ENCODE results near the gene SPRR5. TPM values are rescaled to one million over a fixed set of nuclear protein-coding genes. Genes with fewer than 3 reads are reported as not detected.

Gene SPRR5, protein sequence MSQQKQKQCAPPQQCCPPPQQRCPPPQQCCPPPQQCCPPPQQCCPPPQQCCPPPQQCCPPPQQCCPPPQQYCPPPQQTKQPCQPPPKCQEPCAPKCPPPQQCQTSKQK
- not detected in 2 replicates for polyA plus RNA-seq (2011; rRNA removed)
- not detected in 2 replicates for polyA minus RNA-seq (2011; rRNA and poly(A)+ RNA removed)

DNA sequence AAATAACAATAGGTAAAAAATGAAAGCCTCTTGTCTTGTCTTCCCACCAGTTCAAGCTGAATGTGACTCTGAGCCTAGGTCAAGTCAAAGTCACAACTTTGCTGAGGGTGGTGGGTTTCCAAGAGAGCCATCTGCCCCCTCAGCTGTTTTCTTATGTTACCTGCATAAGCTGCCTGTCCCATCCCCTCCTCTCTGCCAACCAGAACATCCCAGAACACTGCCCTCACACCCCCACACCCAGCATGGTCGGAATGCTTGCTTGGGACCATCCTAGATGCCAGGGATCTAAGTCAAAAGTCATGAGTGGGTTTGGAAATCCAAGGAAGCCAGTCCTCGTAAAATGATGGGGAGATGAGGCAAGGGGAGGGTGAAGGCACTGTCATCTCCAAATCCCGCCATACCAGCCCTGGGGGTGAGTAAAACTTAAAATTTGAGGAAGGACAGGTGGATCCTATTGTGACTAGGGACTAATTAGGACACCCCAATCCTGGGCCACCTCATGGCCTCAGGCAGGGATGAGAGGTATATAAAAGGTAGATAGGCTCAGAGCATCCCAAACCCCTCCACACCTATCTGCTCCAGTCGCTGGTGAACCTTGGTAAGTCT is at the start of gene SPRR5:
Gene SPRR5 (plus strand): TSS at position 556 of the 606 bp plus-strand sequence. CDS start 1,349 bp downstream, outside the sequence.
- H3K27ac ChIP-seq (ENCODE audit: low read depth, low read length): no peak within 1 kb of the TSS
- H3K4me3 ChIP-seq (ENCODE audit: low read depth, low read length): no peak within 1 kb of the TSS
- H3K9me3 ChIP-seq (ENCODE audit: control insufficient read depth, insufficient read depth, low read length): peaks cover 3% of the 10 kb centered on the region; the same call in 1 of the 2 replicates
- CTCF ChIA-PET: no interaction called here
- TF ChIP-seq, protein P1, sequence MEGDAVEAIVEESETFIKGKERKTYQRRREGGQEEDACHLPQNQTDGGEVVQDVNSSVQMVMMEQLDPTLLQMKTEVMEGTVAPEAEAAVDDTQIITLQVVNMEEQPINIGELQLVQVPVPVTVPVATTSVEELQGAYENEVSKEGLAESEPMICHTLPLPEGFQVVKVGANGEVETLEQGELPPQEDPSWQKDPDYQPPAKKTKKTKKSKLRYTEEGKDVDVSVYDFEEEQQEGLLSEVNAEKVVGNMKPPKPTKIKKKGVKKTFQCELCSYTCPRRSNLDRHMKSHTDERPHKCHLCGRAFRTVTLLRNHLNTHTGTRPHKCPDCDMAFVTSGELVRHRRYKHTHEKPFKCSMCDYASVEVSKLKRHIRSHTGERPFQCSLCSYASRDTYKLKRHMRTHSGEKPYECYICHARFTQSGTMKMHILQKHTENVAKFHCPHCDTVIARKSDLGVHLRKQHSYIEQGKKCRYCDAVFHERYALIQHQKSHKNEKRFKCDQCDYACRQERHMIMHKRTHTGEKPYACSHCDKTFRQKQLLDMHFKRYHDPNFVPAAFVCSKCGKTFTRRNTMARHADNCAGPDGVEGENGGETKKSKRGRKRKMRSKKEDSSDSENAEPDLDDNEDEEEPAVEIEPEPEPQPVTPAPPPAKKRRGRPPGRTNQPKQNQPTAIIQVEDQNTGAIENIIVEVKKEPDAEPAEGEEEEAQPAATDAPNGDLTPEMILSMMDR (IDR thresholded peaks at IDR 0.05; ENCODE audit: low read depth, low read length): no peak
- H3K27me3 ChIP-seq (ENCODE audit: control insufficient read depth, insufficient read depth, low read length): no peaks in the 10 kb centered on the region
- POLR2A ChIA-PET: no interaction called here
- no peak for DNase-seq (ENCODE audit: low read depth, low spot score)

DNA sequence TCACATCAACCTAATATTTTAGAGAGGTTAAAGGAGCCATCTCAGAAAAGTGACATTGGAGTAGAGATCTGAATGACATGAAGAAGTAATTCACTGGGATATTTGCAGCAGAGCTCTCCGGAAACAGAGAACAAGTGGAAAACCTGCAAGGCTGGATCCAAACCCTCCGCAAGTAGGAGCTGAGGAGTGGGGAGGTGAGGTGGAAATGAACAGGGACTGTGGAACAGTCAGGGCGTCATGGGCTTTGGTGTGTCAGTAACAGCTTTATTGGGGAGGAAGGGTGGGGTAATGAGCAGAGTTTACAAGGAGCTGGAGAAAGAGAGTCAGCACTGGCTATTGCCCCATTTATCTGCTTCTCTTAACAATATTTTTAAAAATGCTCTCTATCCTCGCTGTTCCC is 48.0 kb upstream of the SPRR5 start:
- TF ChIP-seq, protein P1 (IDR thresholded peaks at IDR 0.05; ENCODE audit: low read depth, low read length): no peak
- H3K9me3 ChIP-seq (ENCODE audit: control insufficient read depth, insufficient read depth, low read length): no peaks in the 10 kb centered on the region; the same call in 1 of the 2 replicates
- no peak overlapping the region for H3K4me3 ChIP-seq (ENCODE audit: low read depth, low read length)
- DNase-seq (ENCODE audit: low read depth, low spot score): no peak
- POLR2A ChIA-PET: no interaction called here
- H3K27me3 ChIP-seq (ENCODE audit: control insufficient read depth, insufficient read depth, low read length): no peaks in the 10 kb centered on the region
- CTCF ChIA-PET: no interaction called here
- no peak overlapping the region for H3K27ac ChIP-seq (ENCODE audit: low read depth, low read length)

DNA sequence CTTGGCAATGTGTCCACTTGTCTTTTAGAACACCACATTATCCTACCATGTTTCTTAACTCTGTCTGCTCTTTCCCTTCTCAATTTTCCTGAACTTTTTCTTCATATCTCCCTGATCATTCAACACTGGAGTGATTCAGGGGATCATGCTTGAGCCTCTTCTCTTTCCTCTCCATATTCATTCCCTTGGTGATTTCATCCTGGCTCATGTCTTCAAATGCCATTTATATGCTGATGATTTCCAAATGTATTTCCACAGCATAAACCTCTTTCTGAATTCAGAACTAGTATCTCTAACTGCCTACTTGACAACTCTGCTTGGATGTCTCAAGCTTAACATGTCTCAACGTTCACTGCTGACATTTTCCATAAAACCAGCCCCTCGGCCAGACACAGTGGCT is 47.1 kb upstream of the SPRR5 start:
- Histone ChIP-seq H3K9me3 (ENCODE audit: control insufficient read depth, insufficient read depth, low read length) (no peaks in the 10 kb centered on the region; the same call in 1 of the 2 replicates), H3K27me3 (ENCODE audit: control insufficient read depth, insufficient read depth, low read length) (no peaks in the 10 kb centered on the region), H3K4me3 (ENCODE audit: low read depth, low read length) (no peak overlapping the region), H3K27ac (ENCODE audit: low read depth, low read length) (no peak overlapping the region)
- TF ChIP-seq, protein P1 (IDR thresholded peaks at IDR 0.05; ENCODE audit: low read depth, low read length): no peak
- ChIA-PET CTCF (no interaction called here), POLR2A (no interaction called here)
- no peak for DNase-seq (ENCODE audit: low read depth, low spot score)

DNA sequence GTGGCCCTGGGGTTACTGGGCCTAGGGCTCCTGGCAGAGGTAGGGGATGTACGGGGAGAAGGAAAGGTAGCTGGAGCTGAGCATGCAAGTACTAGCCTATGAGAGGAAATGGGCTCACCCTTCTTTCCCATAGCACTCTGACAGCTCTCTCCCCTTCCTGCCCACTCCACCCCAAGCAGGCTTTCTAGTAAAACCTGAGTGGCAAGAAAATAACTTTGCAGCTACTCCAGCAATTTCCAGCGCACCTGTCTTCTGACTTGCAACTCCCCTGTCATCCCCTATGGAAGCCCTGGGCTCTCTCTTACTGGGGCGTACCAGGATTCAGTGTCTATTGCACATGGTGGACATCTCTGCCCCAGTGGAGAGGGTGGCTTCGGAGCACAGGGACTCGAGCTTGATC is 45.4 kb upstream of the SPRR5 start:
- ChIA-PET POLR2A (no interaction called here), CTCF (no interaction called here)
- no peak overlapping the region for H3K27ac ChIP-seq (ENCODE audit: low read depth, low read length)
- no peaks in the 10 kb centered on the region for H3K27me3 ChIP-seq (ENCODE audit: control insufficient read depth, insufficient read depth, low read length)
- TF ChIP-seq, protein P1 (IDR thresholded peaks at IDR 0.05; ENCODE audit: low read depth, low read length): no peak
- DNase-seq (ENCODE audit: low read depth, low spot score): no peak
- no peaks in the 10 kb centered on the region; the same call in 1 of the 2 replicates for H3K9me3 ChIP-seq (ENCODE audit: control insufficient read depth, insufficient read depth, low read length)
- H3K4me3 ChIP-seq (ENCODE audit: low read depth, low read length): no peak overlapping the region

DNA sequence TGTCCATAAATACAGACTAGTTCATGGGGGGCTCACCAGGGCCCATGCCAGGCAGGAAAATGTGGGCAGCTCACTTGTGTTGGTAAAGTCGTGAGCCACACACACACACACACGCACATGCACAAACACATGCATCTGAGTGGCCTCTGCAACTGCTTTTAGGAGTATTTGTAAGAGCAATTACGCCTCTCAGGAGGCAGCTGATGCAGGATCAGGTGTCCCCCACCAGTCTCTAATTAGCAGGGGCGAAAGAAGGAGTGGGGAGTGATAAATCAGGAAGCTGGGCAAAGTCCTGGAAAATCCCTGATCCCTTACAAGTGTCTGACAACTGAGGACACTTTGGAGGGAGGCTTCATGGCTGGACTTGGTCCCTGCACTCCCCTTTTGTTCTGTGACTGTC is 44.4 kb upstream of the SPRR5 start:
- no peak overlapping the region for H3K4me3 ChIP-seq (ENCODE audit: low read depth, low read length)
- no peak for DNase-seq (ENCODE audit: low read depth, low spot score)
- TF ChIP-seq, protein P1 (IDR thresholded peaks at IDR 0.05; ENCODE audit: low read depth, low read length): no peak
- H3K9me3 ChIP-seq (ENCODE audit: control insufficient read depth, insufficient read depth, low read length): no peaks in the 10 kb centered on the region; the same call in 1 of the 2 replicates
- ChIA-PET CTCF (no interaction called here), POLR2A (no interaction called here)
- no peak overlapping the region for H3K27ac ChIP-seq (ENCODE audit: low read depth, low read length)
- no peaks in the 10 kb centered on the region for H3K27me3 ChIP-seq (ENCODE audit: control insufficient read depth, insufficient read depth, low read length)

All from AG04450 (cell line).